GM23338 (cell line): ENCODE data around the gene C19orf47. TPM values are rescaled to one million over a fixed set of nuclear protein-coding genes. Genes with fewer than 3 reads are reported as not detected.

Source experiments
- ATAC-seq: fragments of 200-7000 bp; cut with Tn5 transposase; 3 replicates; pipeline ENCODE4 v1.9.1; 2020
- DNase-seq: peaks from one replicate; pipeline ENCODE4 v3.0.0-alpha.2; 2015; ENCODE audit warnings: low spot score
- H2AFZ ChIP-seq: fragments of 200-600 bp; sonication (generic); 2 replicates; pipeline ENCODE4 v1.8.0; 2016; ENCODE audit warnings: antibody characterized with exemption, mild to moderate bottlenecking, moderate library complexity
- H3F3A ChIP-seq: fragments of 200-600 bp; sonication (generic); replicated peaks from 2 replicates; pipeline ENCODE4 v1.8.0; 2017; ENCODE audit warnings: antibody characterized with exemption, mixed run types, low read depth
- H3K27ac ChIP-seq: fragments of 200-600 bp; sonication (generic); 2 replicates; pipeline ENCODE4 v1.6.1; 2016; ENCODE audit warnings: low read depth
- H3K27me3 ChIP-seq: fragments of 200-600 bp; sonication (generic); 2 replicates; pipeline ENCODE4 v1.8.0; 2016; ENCODE audit warnings: mild to moderate bottlenecking, mixed run types, moderate library complexity; ENCODE audit not compliant: insufficient read depth
- H3K36me3 ChIP-seq: fragments of 200-600 bp; sonication (generic); 2 replicates; pipeline ENCODE4 v1.8.0; 2016; ENCODE audit warnings: mild to moderate bottlenecking; ENCODE audit not compliant: insufficient read depth
- H3K4me1 ChIP-seq: fragments of 200-600 bp; sonication (generic); 2 replicates; pipeline ENCODE4 v1.8.0; 2016; ENCODE audit warnings: mild to moderate bottlenecking, moderate library complexity; ENCODE audit not compliant: insufficient read depth
- H3K4me2 ChIP-seq: fragments of 200-600 bp; sonication (generic); 2 replicates; pipeline ENCODE4 v1.7.1; 2017; ENCODE audit warnings: mixed run types
- H3K4me3 ChIP-seq: fragments of 200-600 bp; sonication (generic); 2 replicates; pipeline ENCODE4 v1.6.1; 2016; ENCODE audit warnings: mixed run types
- H3K79me2 ChIP-seq: fragments of 200-600 bp; sonication (generic); replicated peaks from 2 replicates; pipeline ENCODE4 v1.8.0; 2017; ENCODE audit warnings: mild to moderate bottlenecking; ENCODE audit not compliant: insufficient read depth
- H3K9me2 ChIP-seq: fragments of 200-600 bp; sonication (generic); 2 replicates; pipeline ENCODE4 v1.8.0; 2017; ENCODE audit not compliant: insufficient read depth
- H4K20me1 ChIP-seq: fragments of 200-600 bp; sonication (generic); replicated peaks from 2 replicates; pipeline ENCODE4 v1.8.0; 2017; ENCODE audit warnings: mild to moderate bottlenecking; ENCODE audit not compliant: insufficient read depth
- H3K27ac Mint-ChIP-seq: 2 replicates; pipeline ENCODE4 v1.8.0; 2020; ENCODE audit warnings: inconsistent platforms, mild to moderate bottlenecking, moderate library complexity, mixed read lengths
- H3K27me3 Mint-ChIP-seq: 3 replicates; pipeline ENCODE4 v1.8.0; 2022; ENCODE audit warnings: low read depth, mild to moderate bottlenecking, moderate library complexity, mixed read lengths, inconsistent platforms; ENCODE audit not compliant: insufficient read depth, poor library complexity
- H3K36me3 Mint-ChIP-seq: 3 replicates; pipeline ENCODE4 v1.8.0; 2021; ENCODE audit warnings: low read depth, mild to moderate bottlenecking, inconsistent platforms, moderate library complexity, mixed read lengths
- H3K4me1 Mint-ChIP-seq: 3 replicates; pipeline ENCODE4 v1.8.0; 2020; ENCODE audit warnings: mild to moderate bottlenecking, inconsistent platforms, mixed read lengths
- H3K4me3 Mint-ChIP-seq: 3 replicates; pipeline ENCODE4 v1.8.0; 2021; ENCODE audit warnings: moderate library complexity, mild to moderate bottlenecking, inconsistent platforms, mixed read lengths
- H3K9me3 Mint-ChIP-seq: 3 replicates; pipeline ENCODE4 v1.8.0; 2020; ENCODE audit warnings: moderate library complexity, mild to moderate bottlenecking, inconsistent platforms, mixed read lengths
- CREB1 ChIP-seq: fragments of 250-450 bp; sonication (Bioruptor Pico); IDR thresholded peaks from 2 replicates; pipeline ENCODE4 v1.5.0; 2020; ENCODE audit warnings: low read depth, mild to moderate bottlenecking, moderate library complexity
- EZH2phosphoT487 ChIP-seq: fragments of 200-600 bp; sonication (generic); IDR thresholded peaks from one replicate; pipeline ENCODE4 v1.8.1; 2018; ENCODE audit warnings: antibody characterized with exemption; ENCODE audit not compliant: unreplicated experiment
- JUNB ChIP-seq: IDR thresholded peaks from one replicate; pipeline ENCODE4 v1.6.1; 2016; ENCODE audit warnings: antibody characterized with exemption; ENCODE audit not compliant: unreplicated experiment
- POLR2AphosphoS5 ChIP-seq: IDR thresholded peaks from 2 replicates; pipeline ENCODE4 v1.6.1; 2016; ENCODE audit warnings: antibody characterized with exemption, low read depth
- REST ChIP-seq: IDR thresholded peaks from one replicate; pipeline ENCODE4 v1.6.1; 2018; ENCODE audit warnings: antibody characterized with exemption; ENCODE audit not compliant: unreplicated experiment
- STAT1 ChIP-seq: IDR thresholded peaks from one replicate; pipeline ENCODE4 v1.6.1; 2016; ENCODE audit warnings: antibody characterized with exemption; ENCODE audit not compliant: unreplicated experiment
- ZNF114 ChIP-seq: fragments of 250-450 bp; sonication (Bioruptor Pico); IDR thresholded peaks from 2 replicates; pipeline ENCODE4 v1.5.0; 2020; ENCODE audit warnings: mild to moderate bottlenecking, moderate library complexity
- ZNF331 ChIP-seq: fragments of 250-450 bp; sonication (Bioruptor Pico); IDR thresholded peaks from 2 replicates; pipeline ENCODE4 v1.5.0; 2020; ENCODE audit warnings: low read depth, mild to moderate bottlenecking, moderate library complexity
- ZNF462 ChIP-seq: fragments of 250-450 bp; sonication (Bioruptor Pico); IDR thresholded peaks from 2 replicates; pipeline ENCODE4 v1.5.0; 2020; ENCODE audit warnings: mild to moderate bottlenecking, moderate library complexity
- polyA plus RNA-seq: library from polyadenylated mRNA; unstranded; fragments of >200 nt; fragmentation: Nextera tagmentation; extraction: Ambion mirVana; gene quantifications from 2 replicates; pipeline ENCODE4 v1.2.1, GENCODE V29; 2016
- total RNA-seq: library from RNA; depleted of rRNA; stranded (reverse); fragments of >200 nt; shearing (Covaris generic); gene quantifications from 2 replicates; pipeline ENCODE4 v1.2.3, GENCODE V29; 2014
- TF ChIP-seq, protein P1 (sequence below): IDR thresholded peaks from 2 replicates; pipeline ENCODE4 v1.6.1; 2016; ENCODE audit warnings: antibody characterized with exemption
- TF ChIP-seq, protein P2 (sequence below), 2 experiments: fragments of 200-600 bp in 1 of 2; sonication (generic) in 1 of 2; conservative IDR thresholded peaks; 2 replicates each; pipeline versions ENCODE4 v1.5.1 to v1.6.1; 2016 to 2017; ENCODE audit warnings: antibody characterized with exemption in 2 of 2, low read depth in 2 of 2, mild to moderate bottlenecking in 2 of 2, moderate library complexity in 1 of 2

The C19orf47 gene
- total and polyA plus RNA-seq, 2 experiments from 2014 or later: 13.1 to 26.6 TPM

DNA sequence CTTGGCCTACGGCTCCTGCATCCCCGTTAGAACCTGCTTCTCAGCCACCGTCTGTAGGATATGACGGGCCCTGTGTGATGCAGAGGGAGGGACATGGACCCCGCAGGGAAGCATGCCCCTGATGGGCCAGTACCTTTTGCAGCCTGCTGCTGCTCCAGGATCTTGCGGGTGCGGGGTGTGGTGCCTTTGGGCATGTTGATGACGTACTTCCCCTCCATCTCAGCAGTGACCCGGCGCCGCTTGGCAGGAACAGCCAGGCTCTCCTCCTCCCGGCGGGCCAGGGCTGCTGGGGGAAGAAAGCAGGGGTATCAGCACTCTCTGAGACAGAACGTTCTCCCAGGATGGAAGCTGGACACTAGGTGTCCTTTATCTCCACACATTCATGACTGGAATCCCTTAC, 22.0 kb downstream of the C19orf47 start:
- Histone ChIP-seq H3K4me1 (no peaks in the 10 kb centered on the region), H3K4me3 (no peak overlapping the region), H3F3A (0 out of 2 replicates have a peak, but pooled peaks cover 3% of the 10 kb centered on the region), H3K36me3 (no peaks in the 10 kb centered on the region; the same call in 1 of the 2 replicates), H3K4me2 (no peak overlapping the region), H3K79me2 (no peaks in the 10 kb centered on the region), H4K20me1 (peaks cover 3% of the 10 kb centered on the region; the same call in 1 of the 2 replicates), H3K9me2 (no peaks in the 10 kb centered on the region), H3K27me3 (no peaks in the 10 kb centered on the region), H2AFZ (no peak overlapping the region), H3K27ac (no peak overlapping the region)
- peaks cover 9% of the 10 kb centered on the region for H3K27me3 Mint-ChIP-seq
- TF ChIP-seq ZNF462 (CRISPR knock-in tag): no peak
- TF ChIP-seq CREB1 (CRISPR knock-in tag): no peak
- TF ChIP-seq, protein P1, sequence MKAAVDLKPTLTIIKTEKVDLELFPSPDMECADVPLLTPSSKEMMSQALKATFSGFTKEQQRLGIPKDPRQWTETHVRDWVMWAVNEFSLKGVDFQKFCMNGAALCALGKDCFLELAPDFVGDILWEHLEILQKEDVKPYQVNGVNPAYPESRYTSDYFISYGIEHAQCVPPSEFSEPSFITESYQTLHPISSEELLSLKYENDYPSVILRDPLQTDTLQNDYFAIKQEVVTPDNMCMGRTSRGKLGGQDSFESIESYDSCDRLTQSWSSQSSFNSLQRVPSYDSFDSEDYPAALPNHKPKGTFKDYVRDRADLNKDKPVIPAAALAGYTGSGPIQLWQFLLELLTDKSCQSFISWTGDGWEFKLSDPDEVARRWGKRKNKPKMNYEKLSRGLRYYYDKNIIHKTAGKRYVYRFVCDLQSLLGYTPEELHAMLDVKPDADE: no peak
- no peak for TF ChIP-seq JUNB
- TF ChIP-seq REST: no peak
- TF ChIP-seq, protein P2, sequence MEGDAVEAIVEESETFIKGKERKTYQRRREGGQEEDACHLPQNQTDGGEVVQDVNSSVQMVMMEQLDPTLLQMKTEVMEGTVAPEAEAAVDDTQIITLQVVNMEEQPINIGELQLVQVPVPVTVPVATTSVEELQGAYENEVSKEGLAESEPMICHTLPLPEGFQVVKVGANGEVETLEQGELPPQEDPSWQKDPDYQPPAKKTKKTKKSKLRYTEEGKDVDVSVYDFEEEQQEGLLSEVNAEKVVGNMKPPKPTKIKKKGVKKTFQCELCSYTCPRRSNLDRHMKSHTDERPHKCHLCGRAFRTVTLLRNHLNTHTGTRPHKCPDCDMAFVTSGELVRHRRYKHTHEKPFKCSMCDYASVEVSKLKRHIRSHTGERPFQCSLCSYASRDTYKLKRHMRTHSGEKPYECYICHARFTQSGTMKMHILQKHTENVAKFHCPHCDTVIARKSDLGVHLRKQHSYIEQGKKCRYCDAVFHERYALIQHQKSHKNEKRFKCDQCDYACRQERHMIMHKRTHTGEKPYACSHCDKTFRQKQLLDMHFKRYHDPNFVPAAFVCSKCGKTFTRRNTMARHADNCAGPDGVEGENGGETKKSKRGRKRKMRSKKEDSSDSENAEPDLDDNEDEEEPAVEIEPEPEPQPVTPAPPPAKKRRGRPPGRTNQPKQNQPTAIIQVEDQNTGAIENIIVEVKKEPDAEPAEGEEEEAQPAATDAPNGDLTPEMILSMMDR (conservative IDR thresholded peaks at IDR 0.05; ENCODE audit: low read depth in 2 of 2): no peak
- no peak for TF ChIP-seq POLR2AphosphoS5
- no peak for TF ChIP-seq ZNF114 (CRISPR knock-in tag)
- TF ChIP-seq ZNF331: no peak
- no peak for TF ChIP-seq STAT1
- no peak for TF ChIP-seq EZH2phosphoT487
- no peak overlapping the region for H3K27ac Mint-ChIP-seq
- DNase-seq (no peak), ATAC-seq (no peak)
- peaks cover 61% of the 10 kb centered on the region for H3K36me3 Mint-ChIP-seq
- H3K4me3 Mint-ChIP-seq: no peak overlapping the region
- peaks cover 5% of the 10 kb centered on the region; the same call in 1 of the 3 replicates for H3K4me1 Mint-ChIP-seq
- H3K9me3 Mint-ChIP-seq: peaks cover 2% of the 10 kb centered on the region; the same call in 1 of the 3 replicates
